ENCODE results near the gene ZNF92.

DNA sequence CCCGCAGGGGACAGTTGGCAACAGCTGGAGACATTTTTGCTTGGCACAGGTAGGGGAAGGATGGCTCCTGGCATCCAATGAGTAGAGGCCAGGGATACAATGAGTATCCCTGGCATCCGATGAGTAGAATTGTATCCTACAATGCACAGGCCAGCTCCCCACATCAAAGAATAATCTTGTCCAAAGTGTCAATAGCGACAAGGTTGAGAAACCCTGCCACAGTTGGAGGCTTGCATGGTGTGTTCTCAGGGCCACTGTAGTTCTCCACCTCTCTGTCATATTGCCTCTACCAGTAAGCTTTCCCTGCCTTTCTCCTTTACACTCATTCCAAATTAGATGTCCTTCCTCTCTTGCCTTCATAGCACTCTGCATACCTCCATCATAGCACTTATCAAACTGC, 60.7 kb downstream of the ZNF92 start:
- TF ChIP-seq, protein P1, sequence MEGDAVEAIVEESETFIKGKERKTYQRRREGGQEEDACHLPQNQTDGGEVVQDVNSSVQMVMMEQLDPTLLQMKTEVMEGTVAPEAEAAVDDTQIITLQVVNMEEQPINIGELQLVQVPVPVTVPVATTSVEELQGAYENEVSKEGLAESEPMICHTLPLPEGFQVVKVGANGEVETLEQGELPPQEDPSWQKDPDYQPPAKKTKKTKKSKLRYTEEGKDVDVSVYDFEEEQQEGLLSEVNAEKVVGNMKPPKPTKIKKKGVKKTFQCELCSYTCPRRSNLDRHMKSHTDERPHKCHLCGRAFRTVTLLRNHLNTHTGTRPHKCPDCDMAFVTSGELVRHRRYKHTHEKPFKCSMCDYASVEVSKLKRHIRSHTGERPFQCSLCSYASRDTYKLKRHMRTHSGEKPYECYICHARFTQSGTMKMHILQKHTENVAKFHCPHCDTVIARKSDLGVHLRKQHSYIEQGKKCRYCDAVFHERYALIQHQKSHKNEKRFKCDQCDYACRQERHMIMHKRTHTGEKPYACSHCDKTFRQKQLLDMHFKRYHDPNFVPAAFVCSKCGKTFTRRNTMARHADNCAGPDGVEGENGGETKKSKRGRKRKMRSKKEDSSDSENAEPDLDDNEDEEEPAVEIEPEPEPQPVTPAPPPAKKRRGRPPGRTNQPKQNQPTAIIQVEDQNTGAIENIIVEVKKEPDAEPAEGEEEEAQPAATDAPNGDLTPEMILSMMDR (IDR thresholded peaks at IDR 0.05), result no peak
- no peak for TF ChIP-seq POLR2AphosphoS5 (IDR thresholded peaks at IDR 0.05; ENCODE audit: insufficient read depth in 1 of 2, low read depth in 1 of 2)
